Neural cell (in vitro differentiated cells): ENCODE measurements around the gene PTPRD.

Source experiments
- EP300 ChIP-seq: fragments of 450-650 bp; conservative IDR thresholded peaks from 2 replicates; pipeline ENCODE4 v1.6.1; 2014; ENCODE audit warnings: antibody characterized with exemption, mild to moderate bottlenecking, moderate library complexity; ENCODE audit not compliant: poor library complexity, severe bottlenecking
- EZH2 ChIP-seq: fragments of 200-600, 300-800 bp; shearing (Covaris generic), sonication (generic); IDR thresholded peaks from 2 replicates; pipeline ENCODE4 v1.6.1; 2014; ENCODE audit warnings: antibody characterized with exemption, low read length, borderline replicate concordance, mild to moderate bottlenecking; ENCODE audit not compliant: insufficient read depth, poor library complexity, severe bottlenecking
- MXI1 ChIP-seq: fragments of 450-650 bp; conservative IDR thresholded peaks from 2 replicates; pipeline ENCODE4 v1.6.1; 2014; ENCODE audit warnings: antibody characterized with exemption, mild to moderate bottlenecking; ENCODE audit not compliant: poor library complexity, severe bottlenecking
- POLR2AphosphoS5 ChIP-seq: IDR thresholded peaks from 2 replicates; pipeline ENCODE4 v1.6.1; 2012
- RAD21 ChIP-seq: fragments of 450-650 bp; conservative IDR thresholded peaks from 2 replicates; pipeline ENCODE4 v1.6.1; 2014; ENCODE audit warnings: antibody characterized with exemption, mild to moderate bottlenecking, moderate library complexity
- REST ChIP-seq: IDR thresholded peaks from 2 replicates; pipeline ENCODE4 v1.6.1; 2012; ENCODE audit warnings: borderline replicate concordance
- SMC3 ChIP-seq: fragments of 450-650 bp; conservative IDR thresholded peaks from 2 replicates; pipeline ENCODE4 v1.6.1; 2014; ENCODE audit warnings: antibody characterized with exemption, mild to moderate bottlenecking, moderate library complexity; ENCODE audit not compliant: poor library complexity
- TAF1 ChIP-seq: IDR thresholded peaks from 2 replicates; pipeline ENCODE4 v1.6.1; 2012; ENCODE audit warnings: low read depth
- TF ChIP-seq, protein P1 (sequence below): fragments of 450-650 bp; IDR thresholded peaks from 2 replicates; pipeline ENCODE4 v1.5.1; 2014; ENCODE audit warnings: antibody characterized with exemption, mild to moderate bottlenecking, moderate library complexity; ENCODE audit not compliant: poor library complexity, severe bottlenecking

DNA sequence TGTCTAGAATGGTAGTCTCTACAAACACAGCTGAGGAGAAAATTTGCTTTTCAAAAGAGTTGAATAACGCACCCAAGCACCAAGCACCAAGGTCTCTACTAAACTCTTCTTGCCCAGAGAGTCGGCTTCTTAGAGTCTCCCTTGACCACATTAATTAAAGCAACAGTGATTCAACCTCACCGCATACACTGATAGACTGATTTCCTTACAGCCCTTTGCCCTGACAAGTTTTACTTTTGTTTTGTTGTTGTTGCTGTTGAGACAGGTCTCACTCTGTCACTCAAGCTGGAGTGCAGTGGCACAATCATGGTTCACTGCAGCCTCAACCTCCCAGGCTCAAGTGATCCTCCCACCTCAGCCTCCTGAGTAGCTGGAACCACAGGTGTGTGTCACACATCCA lies 1777.5 kb downstream of the PTPRD start:
- TF ChIP-seq EZH2: no peak
- TF ChIP-seq, protein P1, sequence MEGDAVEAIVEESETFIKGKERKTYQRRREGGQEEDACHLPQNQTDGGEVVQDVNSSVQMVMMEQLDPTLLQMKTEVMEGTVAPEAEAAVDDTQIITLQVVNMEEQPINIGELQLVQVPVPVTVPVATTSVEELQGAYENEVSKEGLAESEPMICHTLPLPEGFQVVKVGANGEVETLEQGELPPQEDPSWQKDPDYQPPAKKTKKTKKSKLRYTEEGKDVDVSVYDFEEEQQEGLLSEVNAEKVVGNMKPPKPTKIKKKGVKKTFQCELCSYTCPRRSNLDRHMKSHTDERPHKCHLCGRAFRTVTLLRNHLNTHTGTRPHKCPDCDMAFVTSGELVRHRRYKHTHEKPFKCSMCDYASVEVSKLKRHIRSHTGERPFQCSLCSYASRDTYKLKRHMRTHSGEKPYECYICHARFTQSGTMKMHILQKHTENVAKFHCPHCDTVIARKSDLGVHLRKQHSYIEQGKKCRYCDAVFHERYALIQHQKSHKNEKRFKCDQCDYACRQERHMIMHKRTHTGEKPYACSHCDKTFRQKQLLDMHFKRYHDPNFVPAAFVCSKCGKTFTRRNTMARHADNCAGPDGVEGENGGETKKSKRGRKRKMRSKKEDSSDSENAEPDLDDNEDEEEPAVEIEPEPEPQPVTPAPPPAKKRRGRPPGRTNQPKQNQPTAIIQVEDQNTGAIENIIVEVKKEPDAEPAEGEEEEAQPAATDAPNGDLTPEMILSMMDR: no peak
- no peak for TF ChIP-seq EP300
- TF ChIP-seq MXI1: no peak
- TF ChIP-seq RAD21: no peak
- TF ChIP-seq TAF1: no peak
- TF ChIP-seq POLR2AphosphoS5: no peak
- no peak for TF ChIP-seq SMC3
- no peak for TF ChIP-seq REST
